Glutamatergic neuron (in vitro differentiated cells): Measurements from ENCODE around the gene SLC15A3. TPM values are rescaled to one million over a fixed set of nuclear protein-coding genes. Genes with fewer than 3 reads are reported as not detected.
"Not testable (repeated sequence)": the region's sequence is repeated elsewhere in the genome, so short reads cannot be mapped to it uniquely, and the experiment has no call there.

Experiments used
- DNase-seq: peaks from one replicate; pipeline ENCODE4 v3.0.0; 2022
- H3K27ac Mint-ChIP-seq: one replicate; pipeline ENCODE4 v1.8.0; 2020; ENCODE audit warnings: mild to moderate bottlenecking, mixed read lengths, inconsistent platforms; ENCODE audit not compliant: unreplicated experiment
- H3K27me3 Mint-ChIP-seq: one replicate; pipeline ENCODE4 v1.8.0; 2020; ENCODE audit warnings: mild to moderate bottlenecking, moderate library complexity, mixed read lengths, inconsistent platforms; ENCODE audit not compliant: unreplicated experiment
- H3K36me3 Mint-ChIP-seq: one replicate; pipeline ENCODE4 v1.8.0; 2020; ENCODE audit warnings: mild to moderate bottlenecking, mixed read lengths, inconsistent platforms; ENCODE audit not compliant: unreplicated experiment
- H3K4me1 Mint-ChIP-seq: one replicate; pipeline ENCODE4 v1.8.0; 2020; ENCODE audit warnings: mild to moderate bottlenecking, low read depth, mixed read lengths, inconsistent platforms; ENCODE audit not compliant: unreplicated experiment
- H3K4me3 Mint-ChIP-seq: one replicate; pipeline ENCODE4 v1.8.0; 2020; ENCODE audit warnings: mild to moderate bottlenecking, mixed read lengths, inconsistent platforms; ENCODE audit not compliant: unreplicated experiment
- H3K9me3 Mint-ChIP-seq: one replicate; pipeline ENCODE4 v1.8.0; 2020; ENCODE audit warnings: mild to moderate bottlenecking, moderate library complexity, mixed read lengths, inconsistent platforms; ENCODE audit not compliant: unreplicated experiment
- total RNA-seq: library from RNA; stranded (reverse); fragmentation: NEBNext Ultra II Directional; extraction: Animal tissue kit (Norgen Biotek cat#: 25700); gene quantifications from one replicate; pipeline ENCODE4 v1.2.1, GENCODE V29; 2021; ENCODE audit not compliant: unreplicated experiment
- TF ChIP-seq, protein P1 (sequence below): fragments of 200-600 bp; sonication (generic); IDR thresholded peaks from one replicate; pipeline ENCODE4 v1.5.0; 2021; ENCODE audit not compliant: partially characterized antibody, unreplicated experiment

SLC15A3 gene
- total RNA-seq, 1 donor from 2014 or later, result 4.4 TPM

GRCh38 chr11:60977224-60977623 lies 25.2 kb upstream of the SLC15A3 start:
- Mint-ChIP-seq H3K4me1 (peaks cover 2% of the 10 kb centered on the region), H3K27me3 (peaks cover 3% of the 10 kb centered on the region), H3K27ac (no peak overlapping the region), H3K4me3 (no peak overlapping the region), H3K36me3 (no peaks in the 10 kb centered on the region), H3K9me3 (no peaks in the 10 kb centered on the region)
- DNase-seq, result no peak
- TF ChIP-seq, protein P1, sequence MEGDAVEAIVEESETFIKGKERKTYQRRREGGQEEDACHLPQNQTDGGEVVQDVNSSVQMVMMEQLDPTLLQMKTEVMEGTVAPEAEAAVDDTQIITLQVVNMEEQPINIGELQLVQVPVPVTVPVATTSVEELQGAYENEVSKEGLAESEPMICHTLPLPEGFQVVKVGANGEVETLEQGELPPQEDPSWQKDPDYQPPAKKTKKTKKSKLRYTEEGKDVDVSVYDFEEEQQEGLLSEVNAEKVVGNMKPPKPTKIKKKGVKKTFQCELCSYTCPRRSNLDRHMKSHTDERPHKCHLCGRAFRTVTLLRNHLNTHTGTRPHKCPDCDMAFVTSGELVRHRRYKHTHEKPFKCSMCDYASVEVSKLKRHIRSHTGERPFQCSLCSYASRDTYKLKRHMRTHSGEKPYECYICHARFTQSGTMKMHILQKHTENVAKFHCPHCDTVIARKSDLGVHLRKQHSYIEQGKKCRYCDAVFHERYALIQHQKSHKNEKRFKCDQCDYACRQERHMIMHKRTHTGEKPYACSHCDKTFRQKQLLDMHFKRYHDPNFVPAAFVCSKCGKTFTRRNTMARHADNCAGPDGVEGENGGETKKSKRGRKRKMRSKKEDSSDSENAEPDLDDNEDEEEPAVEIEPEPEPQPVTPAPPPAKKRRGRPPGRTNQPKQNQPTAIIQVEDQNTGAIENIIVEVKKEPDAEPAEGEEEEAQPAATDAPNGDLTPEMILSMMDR, result no peak

DNA sequence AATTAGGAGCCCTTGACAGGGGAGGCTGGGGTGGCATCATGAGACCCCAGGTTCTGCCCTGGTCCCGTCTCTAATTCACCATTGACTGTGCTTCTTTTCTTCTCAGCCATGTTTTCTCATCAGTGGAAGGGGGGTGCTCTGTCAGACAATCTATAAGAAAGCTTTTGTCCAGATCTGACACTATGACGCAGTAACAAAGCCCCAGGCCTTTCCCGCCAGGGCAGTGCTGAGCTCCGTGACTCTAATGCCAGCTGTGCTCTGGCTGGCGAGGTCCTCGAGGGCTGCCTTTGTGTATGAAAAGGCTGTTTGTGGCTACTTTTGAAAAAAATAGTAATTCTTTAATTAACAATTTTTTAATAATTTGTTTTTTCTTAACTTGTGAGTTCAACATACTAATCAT lies 22.8 kb upstream of the SLC15A3 start:
- Mint-ChIP-seq H3K9me3 (no peaks in the 10 kb centered on the region), H3K4me1 (peaks cover 2% of the 10 kb centered on the region), H3K27me3 (peaks cover 6% of the 10 kb centered on the region), H3K27ac (no peak overlapping the region), H3K36me3 (peaks cover under 1% of the 10 kb centered on the region), H3K4me3 (no peak overlapping the region)
- TF ChIP-seq, protein P1, result no peak
- no peak for DNase-seq

- H3K36me3 Mint-ChIP-seq, H3K4me1 Mint-ChIP-seq, H3K27ac Mint-ChIP-seq, H3K9me3 Mint-ChIP-seq, H3K4me3 Mint-ChIP-seq, DNase-seq, H3K27me3 Mint-ChIP-seq: not testable (repeated sequence)
These were observed 22.3 kb upstream of the SLC15A3 start for GRCh38 chr11:60974316-60974715.

GRCh38 chr11:60973699-60974098 lies 21.7 kb upstream of the SLC15A3 start:
- no peak overlapping the region for H3K4me3 Mint-ChIP-seq
- no peak for DNase-seq
- H3K9me3 Mint-ChIP-seq, result no peaks in the 10 kb centered on the region
- no peak overlapping the region for H3K27ac Mint-ChIP-seq
- TF ChIP-seq, protein P1, result no peak
- H3K27me3 Mint-ChIP-seq, result peaks cover 6% of the 10 kb centered on the region
- peaks cover 2% of the 10 kb centered on the region for H3K4me1 Mint-ChIP-seq
- peaks cover 6% of the 10 kb centered on the region for H3K36me3 Mint-ChIP-seq

- H3K4me3 Mint-ChIP-seq, result no peak overlapping the region
- H3K4me1 Mint-ChIP-seq, result peaks cover 2% of the 10 kb centered on the region
- no peak overlapping the region for H3K27ac Mint-ChIP-seq
- TF ChIP-seq, protein P1, result no peak
- DNase-seq, result no peak
- H3K36me3 Mint-ChIP-seq, result peaks cover 15% of the 10 kb centered on the region
- peaks cover 5% of the 10 kb centered on the region for H3K27me3 Mint-ChIP-seq
- peaks cover 4% of the 10 kb centered on the region for H3K9me3 Mint-ChIP-seq
These were observed 20.4 kb upstream of the SLC15A3 start for GRCh38 chr11:60972182-60973030.
